ENCODE results near the gene IRX5.

The IRX5 gene

GRCh38 chr16:54931120-54932014 lies 702 bp downstream of the IRX5 start:
- DNase-seq (ENCODE audit: low read depth) = no peak

GRCh38 chr16:54932021-54932660 lies 1.5 kb downstream of the IRX5 start:
- no peak for DNase-seq (ENCODE audit: low read depth)

DNA sequence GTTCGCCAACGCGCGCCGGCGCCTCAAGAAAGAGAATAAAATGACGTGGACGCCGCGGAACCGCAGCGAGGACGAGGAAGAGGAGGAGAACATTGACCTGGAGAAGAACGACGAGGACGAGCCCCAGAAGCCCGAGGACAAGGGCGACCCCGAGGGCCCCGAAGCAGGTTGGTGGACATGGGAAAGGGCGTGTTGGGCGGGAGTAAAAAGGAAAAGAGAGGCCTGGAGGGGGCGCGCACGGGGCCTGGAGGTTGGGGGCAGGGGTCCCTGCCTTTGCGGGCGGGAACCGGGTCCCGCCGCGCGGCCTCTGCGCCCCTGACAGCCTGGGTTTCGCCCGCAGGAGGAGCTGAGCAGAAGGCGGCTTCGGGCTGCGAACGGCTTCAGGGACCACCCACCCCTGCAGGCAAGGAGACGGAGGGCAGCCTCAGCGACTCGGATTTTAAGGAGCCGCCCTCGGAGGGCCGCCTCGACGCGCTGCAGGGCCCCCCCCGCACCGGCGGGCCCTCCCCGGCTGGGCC lies 2.1 kb downstream of the IRX5 start:
- no peak for DNase-seq (ENCODE audit: low read depth)

DNA sequence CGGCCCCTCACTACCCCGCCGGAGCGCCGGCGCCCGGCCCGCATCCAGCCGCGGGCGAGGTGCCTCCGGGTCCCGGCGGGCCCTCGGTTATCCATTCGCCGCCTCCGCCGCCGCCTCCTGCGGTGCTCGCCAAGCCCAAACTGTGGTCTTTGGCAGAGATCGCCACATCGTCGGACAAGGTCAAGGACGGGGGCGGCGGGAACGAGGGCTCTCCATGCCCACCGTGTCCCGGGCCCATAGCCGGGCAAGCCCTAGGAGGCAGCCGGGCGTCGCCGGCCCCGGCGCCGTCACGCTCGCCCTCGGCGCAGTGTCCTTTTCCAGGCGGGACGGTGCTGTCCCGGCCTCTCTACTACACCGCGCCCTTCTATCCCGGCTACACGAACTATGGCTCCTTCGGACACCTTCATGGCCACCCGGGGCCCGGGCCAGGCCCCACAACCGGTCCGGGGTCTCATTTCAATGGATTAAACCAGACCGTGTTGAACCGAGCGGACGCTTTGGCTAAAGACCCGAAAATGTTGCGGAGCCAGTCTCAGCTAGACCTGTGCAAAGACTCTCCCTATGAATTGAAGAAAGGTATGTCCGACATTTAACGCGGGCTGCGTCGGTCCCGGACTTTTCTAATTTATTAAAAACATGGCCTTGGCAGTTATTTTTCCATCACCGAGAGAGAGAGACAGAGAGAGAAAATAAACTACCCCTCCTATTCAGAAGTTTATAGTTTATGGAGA lies 2.8 kb downstream of the IRX5 start:
- DNase-seq (ENCODE audit: low read depth) = no peak

GRCh38 chr16:54934481-54935265 lies 4.0 kb downstream of the IRX5 start:
- DNase-seq (ENCODE audit: low read depth) = no peak

GRCh38 chr16:54935266-54935968 lies 4.8 kb downstream of the IRX5 start:
- no peak for DNase-seq (ENCODE audit: low read depth)

GRCh38 chr16:54936201-54936978 lies 5.7 kb downstream of the IRX5 start:
- no peak for DNase-seq (ENCODE audit: low read depth)

GRCh38 chr16:54936979-54937670 lies 6.5 kb downstream of the IRX5 start:
- no peak for DNase-seq (ENCODE audit: low read depth)

DNA sequence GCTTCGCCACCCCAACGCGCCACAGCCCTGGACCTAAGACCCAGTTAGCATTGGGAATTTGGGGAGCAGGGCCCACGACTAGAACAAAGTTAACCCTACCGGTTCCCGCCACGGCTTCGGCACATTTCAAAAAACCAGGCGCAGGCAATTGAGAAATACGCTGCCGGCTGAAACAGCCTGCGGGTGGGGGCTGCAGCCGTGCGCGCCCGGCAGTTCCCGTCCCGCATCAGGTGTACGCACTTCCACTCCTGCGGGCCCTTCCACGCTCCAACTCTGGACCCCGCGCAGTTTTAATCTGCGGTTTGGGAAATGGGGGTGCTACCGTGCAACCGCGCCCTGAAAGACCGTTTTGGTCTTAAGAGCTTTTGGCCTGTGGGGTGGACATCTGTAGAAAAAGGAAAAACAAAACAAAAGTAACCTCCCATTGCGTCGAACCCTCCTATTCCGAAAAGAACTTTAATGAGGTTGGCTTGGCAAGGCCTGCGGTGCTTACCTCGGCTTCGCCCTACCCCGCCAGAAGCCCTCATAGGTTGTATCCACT lies 7.1 kb downstream of the IRX5 start:
- no peak for DNase-seq (ENCODE audit: low read depth)

- no peak for DNase-seq (ENCODE audit: low read depth)
Measured at GRCh38 chr16:54938212-54939028, 7.8 kb downstream of the IRX5 start.

DNA sequence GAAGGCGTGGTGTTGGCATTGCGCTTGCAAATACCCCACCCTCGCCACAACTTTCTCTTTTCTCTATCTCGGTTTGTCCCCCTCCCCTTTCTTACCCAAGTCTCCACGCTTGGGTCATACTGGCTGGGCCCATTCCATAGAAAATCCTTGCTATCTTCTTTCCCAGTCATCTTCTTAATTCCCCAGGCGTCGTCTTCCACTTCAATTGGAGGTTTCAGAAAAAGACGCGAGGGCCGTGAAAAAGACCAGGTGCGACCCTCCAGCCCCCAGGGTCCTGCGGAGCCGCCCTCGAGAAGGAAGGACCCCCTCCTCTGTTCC lies 8.3 kb downstream of the IRX5 start:
- DNase-seq (ENCODE audit: low read depth) = no peak

DNA sequence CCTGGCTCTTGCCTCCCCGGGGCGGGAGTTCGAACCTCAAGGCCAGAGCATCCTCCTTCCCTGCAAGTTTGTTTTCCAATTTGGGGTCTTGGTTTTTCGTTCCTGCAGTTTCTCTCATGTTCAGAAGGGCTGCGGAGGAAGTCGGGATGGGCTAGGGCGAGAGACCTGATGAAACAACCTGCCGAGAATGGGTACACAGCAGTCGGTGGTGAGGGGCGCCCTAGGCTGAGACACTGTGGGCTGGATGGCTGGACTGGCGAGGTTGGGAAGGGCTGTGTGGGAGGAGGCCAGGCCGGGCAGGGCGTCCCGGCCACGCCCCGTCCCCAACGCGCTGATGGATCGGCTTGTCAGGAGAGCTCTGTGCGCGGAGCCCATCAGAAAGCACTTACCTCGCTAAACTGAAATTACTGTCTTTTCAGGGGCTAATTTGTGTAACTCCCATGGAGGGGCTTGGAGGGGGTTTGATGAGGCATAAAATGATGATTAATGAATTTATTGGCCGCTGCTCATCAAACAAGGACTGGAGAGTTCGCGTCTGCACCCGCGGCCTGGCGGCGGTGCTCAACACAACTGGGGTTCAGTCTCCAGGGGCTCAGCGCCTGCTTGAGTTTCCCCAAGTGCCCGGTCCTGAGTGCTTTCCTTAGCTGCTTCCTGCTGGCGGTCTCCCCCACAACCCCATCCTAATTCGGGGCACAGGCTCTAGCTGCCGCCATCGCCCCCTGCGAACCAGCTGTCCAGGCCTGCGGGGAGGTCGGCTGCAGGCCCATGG lies 9.0 kb downstream of the IRX5 start:
- DNase-seq (ENCODE audit: low read depth) = no peak

- no peak for DNase-seq (ENCODE audit: low read depth)
Measured at GRCh38 chr16:54940279-54940604, 9.6 kb downstream of the IRX5 start.

DNA sequence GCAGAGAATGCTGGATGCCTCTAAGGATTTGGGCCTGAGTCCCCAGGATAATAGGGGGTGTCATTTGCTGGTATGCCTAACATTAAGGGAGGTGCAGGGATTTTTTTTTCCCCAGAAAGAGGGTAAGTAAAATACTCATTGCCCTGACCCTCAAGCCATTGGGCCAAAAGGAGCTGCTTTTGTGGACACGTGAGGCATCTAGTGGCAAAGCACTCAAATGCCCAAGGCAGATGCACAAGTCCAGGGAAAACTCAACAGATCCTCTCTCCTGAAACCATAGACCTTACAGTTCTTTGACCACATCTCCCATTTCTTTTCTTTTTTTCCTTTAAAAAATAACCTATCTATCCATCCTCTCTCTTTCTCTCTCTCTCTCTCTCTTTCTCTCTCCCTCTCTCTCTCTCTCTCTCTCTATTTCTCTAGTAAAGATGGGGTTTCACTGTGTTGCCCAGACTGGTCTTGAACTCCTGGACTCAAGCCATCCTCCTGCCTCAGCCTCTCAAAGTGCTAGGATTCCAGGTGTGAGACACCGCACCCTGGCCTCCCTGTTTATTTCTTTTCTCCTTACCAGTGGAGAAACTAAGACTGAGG lies 11.8 kb downstream of the IRX5 start:
- no peak for DNase-seq (ENCODE audit: low read depth)

DNA sequence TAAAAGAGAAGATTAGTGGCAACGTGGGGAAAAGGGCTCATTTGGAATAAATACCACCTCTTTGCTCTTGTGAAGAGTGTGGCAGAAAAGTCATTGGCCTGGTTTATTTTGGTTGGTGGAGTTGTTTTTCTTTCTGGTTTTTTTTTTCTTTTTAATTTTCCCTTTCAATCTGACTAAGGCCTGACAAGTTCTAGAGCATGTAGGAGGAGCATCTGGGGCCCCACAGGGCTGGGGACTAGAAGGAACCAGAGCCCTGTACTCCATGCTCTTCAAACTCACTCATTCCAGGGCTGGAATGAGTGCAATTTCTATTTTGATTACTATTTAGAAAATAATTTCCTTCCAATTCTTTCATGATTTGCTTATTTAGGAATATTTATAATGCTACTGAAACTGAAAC lies 13.3 kb downstream of the IRX5 start:
- no peak for DNase-seq (ENCODE audit: low read depth)

- DNase-seq (ENCODE audit: low read depth) = no peak
Measured at GRCh38 chr16:54945063-54945462, 14.4 kb downstream of the IRX5 start.

GRCh38 chr16:54946909-54947308 lies 16.2 kb downstream of the IRX5 start:
- no peak for DNase-seq (ENCODE audit: low read depth)

- no peak for DNase-seq (ENCODE audit: low read depth)
Measured at GRCh38 chr16:54947616-54948015, 17.0 kb downstream of the IRX5 start.
